CD4-positive, alpha-beta T cell (primary cell): ENCODE results near the gene FBF1. TPM values are rescaled to one million over a fixed set of nuclear protein-coding genes. Genes with fewer than 3 reads are reported as not detected.

ENCODE experiments used
- ATAC-seq: fragments of 200-7000 bp; cut with Tn5 transposase; one replicate; pipeline ENCODE4 v1.10.0; 2022; ENCODE audit warnings: mild to moderate bottlenecking; ENCODE audit not compliant: poor library complexity
- CTCF ChIA-PET: fragments of 350-600 bp; sonication (Branson Sonifier 250); formaldehyde crosslinking; loops from one replicate; lab custom pipeline; 2021; ENCODE audit warnings: antibody characterized with exemption, inconsistent platforms; lab: Charles Lee
- POLR2A ChIA-PET: fragments of 350-600 bp; sonication (Branson Sonifier 250); formaldehyde crosslinking; loops from one replicate; lab custom pipeline; 2021; ENCODE audit warnings: antibody characterized with exemption, inconsistent platforms; lab: Charles Lee
- DNase-seq, 14 experiments: peaks; one replicate each; pipeline ENCODE4 v3.0.0-alpha.2; 2013 to 2020; ENCODE audit warnings: mixed read lengths in 2 of 14
- H3K27ac ChIP-seq, 2 donors: one replicate each; pipeline versions ENCODE4 v1.5.1 to v1.7.0; 2013; ENCODE audit warnings: low read length in 2 of 2, low read depth in 1 of 2, mild to moderate bottlenecking in 1 of 2
- H3K27me3 ChIP-seq, 2 experiments: 1 replicate in 1 of 2; 2 replicates in 1 of 2; pipeline versions ENCODE4 v1.6.1 to v1.7.0; 2013; ENCODE audit warnings: low read length in 2 of 2, control low read depth in 1 of 2, mild to moderate bottlenecking in 1 of 2, moderate library complexity in 1 of 2; ENCODE audit not compliant: insufficient read depth in 2 of 2, control insufficient read depth in 1 of 2
- H3K36me3 ChIP-seq: one replicate; pipeline ENCODE4 v1.6.1; 2013; ENCODE audit warnings: low read length, control low read depth; ENCODE audit not compliant: insufficient read depth
- H3K4me1 ChIP-seq: one replicate; pipeline ENCODE4 v1.6.1; 2013; ENCODE audit warnings: low read length, control low read depth; ENCODE audit not compliant: insufficient read depth
- H3K4me3 ChIP-seq: one replicate; pipeline ENCODE4 v1.5.1; 2013; ENCODE audit warnings: mild to moderate bottlenecking, low read length, moderate library complexity
- H3K9me3 ChIP-seq, 2 experiments: 1 replicate in 1 of 2; 2 replicates in 1 of 2; pipeline versions ENCODE4 v1.6.1 to v1.7.0; 2013; ENCODE audit warnings: low read length in 2 of 2, mild to moderate bottlenecking in 2 of 2, control low read depth in 1 of 2, moderate library complexity in 1 of 2; ENCODE audit not compliant: control insufficient read depth in 1 of 2, insufficient read depth in 1 of 2
- H3K27ac Mint-ChIP-seq: one replicate; pipeline ENCODE4 v1.8.0; 2020; ENCODE audit warnings: mixed read lengths
- H3K27me3 Mint-ChIP-seq: one replicate; pipeline ENCODE4 v1.8.0; 2021; ENCODE audit warnings: mixed read lengths
- H3K36me3 Mint-ChIP-seq: one replicate; pipeline ENCODE4 v1.8.0; 2021; ENCODE audit warnings: low read depth, mixed read lengths
- H3K4me1 Mint-ChIP-seq: one replicate; pipeline ENCODE4 v1.8.0; 2021; ENCODE audit warnings: low read depth, mixed read lengths
- H3K4me3 Mint-ChIP-seq: one replicate; pipeline ENCODE4 v1.8.0; 2020; ENCODE audit warnings: mild to moderate bottlenecking, mixed read lengths
- H3K9me3 Mint-ChIP-seq: one replicate; pipeline ENCODE4 v1.8.0; 2020; ENCODE audit warnings: mixed read lengths
- intact Hi-C, 2 experiments: fragments of 100-400 bp; cut with DNase I in 1 of 2; cut with micrococcal nuclease in 1 of 2; formaldehyde crosslinking; loops; one replicate each; pipeline versions ENCODE4 v1.15.1 to v1.9.0; 2023 to 2025; cut with DNase I, micrococcal nuclease
- total RNA-seq, 174 experiments: library from RNA in 2 of 174; stranded (reverse) in 2 of 174; gene quantifications; one replicate each; pipeline ENCODE4 v1.2.3 and lab custom pipeline; 2021 to 2026
- TF ChIP-seq, protein P1 (sequence below): fragments of 200-600 bp; IDR thresholded peaks from one replicate; pipeline ENCODE4 v1.8.0; 2022; ENCODE audit warnings: antibody characterized with exemption, mild to moderate bottlenecking

The FBF1 gene
- total RNA-seq, 2 experiments from 2014 or later, result 21.2 to 23.9 TPM

DNA sequence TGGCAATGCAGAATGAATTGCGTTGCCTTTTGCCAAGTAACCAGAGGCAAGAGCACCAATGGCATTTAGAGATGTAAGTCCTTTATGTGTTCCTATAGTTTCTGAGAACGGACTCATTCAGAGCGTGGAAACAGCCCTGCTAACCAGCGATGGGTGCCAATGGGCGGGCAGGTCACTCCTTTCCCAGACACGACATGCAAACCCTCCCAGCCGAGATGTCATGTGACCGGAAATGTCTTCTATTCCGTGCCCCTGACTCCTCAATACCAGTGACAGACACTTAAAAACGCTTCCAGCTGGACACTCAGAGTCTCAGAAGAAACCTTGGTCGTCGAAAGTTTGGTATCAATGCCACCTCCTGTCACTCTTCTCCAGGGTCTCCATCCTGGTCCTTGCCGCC, 3.2 kb downstream of the FBF1 start:
- no peak for DNase-seq
- Histone ChIP-seq H3K27me3 (no peaks in the 10 kb centered on the region), H3K36me3 (no peaks in the 10 kb centered on the region), H3K27ac (no peak overlapping the region), H3K9me3 (no peaks in the 10 kb centered on the region), H3K4me3 (no peak overlapping the region), H3K4me1 (peaks cover 15% of the 10 kb centered on the region)
- ChIA-PET POLR2A (no interaction called here), CTCF (no interaction called here)
- Mint-ChIP-seq H3K4me3 (peak overlapping the region; percentile 20), H3K27me3 (no peaks in the 10 kb centered on the region), H3K36me3 (no peaks in the 10 kb centered on the region), H3K9me3 (no peaks in the 10 kb centered on the region), H3K27ac (no peak overlapping the region), H3K4me1 (peaks cover 18% of the 10 kb centered on the region)
- intact Hi-C loops, result no loop called here
- ATAC-seq, result no peak
- TF ChIP-seq, protein P1, sequence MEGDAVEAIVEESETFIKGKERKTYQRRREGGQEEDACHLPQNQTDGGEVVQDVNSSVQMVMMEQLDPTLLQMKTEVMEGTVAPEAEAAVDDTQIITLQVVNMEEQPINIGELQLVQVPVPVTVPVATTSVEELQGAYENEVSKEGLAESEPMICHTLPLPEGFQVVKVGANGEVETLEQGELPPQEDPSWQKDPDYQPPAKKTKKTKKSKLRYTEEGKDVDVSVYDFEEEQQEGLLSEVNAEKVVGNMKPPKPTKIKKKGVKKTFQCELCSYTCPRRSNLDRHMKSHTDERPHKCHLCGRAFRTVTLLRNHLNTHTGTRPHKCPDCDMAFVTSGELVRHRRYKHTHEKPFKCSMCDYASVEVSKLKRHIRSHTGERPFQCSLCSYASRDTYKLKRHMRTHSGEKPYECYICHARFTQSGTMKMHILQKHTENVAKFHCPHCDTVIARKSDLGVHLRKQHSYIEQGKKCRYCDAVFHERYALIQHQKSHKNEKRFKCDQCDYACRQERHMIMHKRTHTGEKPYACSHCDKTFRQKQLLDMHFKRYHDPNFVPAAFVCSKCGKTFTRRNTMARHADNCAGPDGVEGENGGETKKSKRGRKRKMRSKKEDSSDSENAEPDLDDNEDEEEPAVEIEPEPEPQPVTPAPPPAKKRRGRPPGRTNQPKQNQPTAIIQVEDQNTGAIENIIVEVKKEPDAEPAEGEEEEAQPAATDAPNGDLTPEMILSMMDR, result no peak

DNA sequence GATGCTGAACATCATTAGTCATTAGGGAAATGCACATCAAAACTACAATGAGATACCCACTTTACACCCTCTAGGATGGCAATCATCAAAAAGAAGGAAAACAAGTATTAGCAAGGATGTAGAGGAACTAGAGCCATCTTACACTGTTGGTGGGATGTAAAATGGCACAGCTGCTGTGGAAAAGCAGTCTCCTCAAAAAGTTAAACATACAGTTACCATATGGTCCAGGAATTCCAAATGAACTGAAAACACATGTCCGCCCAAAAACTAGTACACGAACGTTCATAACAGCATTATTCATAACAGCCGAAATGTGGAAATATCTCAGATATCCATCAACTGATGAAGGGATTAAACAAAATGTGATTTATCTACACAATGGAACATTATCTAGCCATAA, 7.0 kb downstream of the FBF1 start:
- no peaks in the 10 kb centered on the region for H3K9me3 Mint-ChIP-seq
- H3K27ac Mint-ChIP-seq, result no peak overlapping the region
- ATAC-seq (no peak), DNase-seq (no peak)
- no peak overlapping the region for H3K4me3 Mint-ChIP-seq
- Histone ChIP-seq H3K4me1 (no peaks in the 10 kb centered on the region), H3K36me3 (no peaks in the 10 kb centered on the region), H3K9me3 (no peaks in the 10 kb centered on the region), H3K4me3 (no peak overlapping the region), H3K27me3 (no peaks in the 10 kb centered on the region), H3K27ac (no peak overlapping the region)
- H3K27me3 Mint-ChIP-seq, result no peaks in the 10 kb centered on the region
- intact Hi-C loops, result no loop called here
- TF ChIP-seq, protein P1, result no peak
- POLR2A ChIA-PET, result interaction anchor here (0.9 kb wide), 1 partner anchor 8 kb away, joined by 3 read pairs; no protein-coding TSS in a partner anchor
- CTCF ChIA-PET, result no interaction called here
- H3K36me3 Mint-ChIP-seq, result peaks cover 4% of the 10 kb centered on the region
- no peaks in the 10 kb centered on the region for H3K4me1 Mint-ChIP-seq

GRCh38 chr17:75932852-75933251, 8.0 kb downstream of the FBF1 start:
- Mint-ChIP-seq H3K27ac (no peak overlapping the region), H3K4me3 (no peak overlapping the region), H3K27me3 (no peaks in the 10 kb centered on the region), H3K36me3 (peaks cover 4% of the 10 kb centered on the region), H3K9me3 (no peaks in the 10 kb centered on the region), H3K4me1 (no peaks in the 10 kb centered on the region)
- ATAC-seq (no peak), DNase-seq (no peak)
- H3K27ac ChIP-seq, result no peak overlapping the region
- POLR2A ChIA-PET, result interaction anchor here (0.9 kb wide), 1 partner anchor 7 kb away, joined by 3 read pairs; no protein-coding TSS in a partner anchor
- TF ChIP-seq, protein P1, result no peak
- H3K27me3 ChIP-seq, result no peaks in the 10 kb centered on the region
- CTCF ChIA-PET, result no interaction called here
- no peak overlapping the region for H3K4me3 ChIP-seq
- no peaks in the 10 kb centered on the region for H3K9me3 ChIP-seq
- H3K4me1 ChIP-seq, result no peaks in the 10 kb centered on the region
- intact Hi-C loops, result no loop called here
- no peaks in the 10 kb centered on the region for H3K36me3 ChIP-seq
